ENCODE measurements around the gene CCL13. TPM values are rescaled to one million over a fixed set of nuclear protein-coding genes. Genes with fewer than 3 reads are reported as not detected.
A peak's percentile ranks its signal among the peaks of the same experiment; 100 is the strongest.

Gene CCL13
- total RNA-seq, 1 donor from 2014 or later, result not detected

- DNase-seq (ENCODE audit: extremely low spot score, unreplicated experiment), result peak; percentile 91
- Mint-ChIP-seq H3K4me1 (ENCODE audit: unreplicated experiment) (no peaks in the 10 kb centered on the region), H3K4me3 (no peak overlapping the region), H3K27ac (no peak overlapping the region), H3K27me3 (peaks cover 49% of the 10 kb centered on the region), H3K36me3 (no peaks in the 10 kb centered on the region), H3K9me3 (no peaks in the 10 kb centered on the region)
- peak; percentile 99 for TF ChIP-seq CTCF (conservative IDR thresholded peaks at IDR 0.05)
These were observed 5.3 kb downstream of the CCL13 start for GRCh38 chr17:34361478-34362061.

GRCh38 chr17:34363183-34363661 is 6.9 kb downstream of the CCL13 start, which contains the start of gene CCL1:
TSS of gene CCL1 (minus strand) at chr17:34363233. CDS start at chr17:34363161, 72 bp downstream.
- Mint-ChIP-seq H3K4me1 (ENCODE audit: unreplicated experiment) (no peaks in the 10 kb centered on the region), H3K27ac (no peak within 1 kb of the TSS), H3K36me3 (no peaks in the 10 kb centered on the region), H3K9me3 (no peaks in the 10 kb centered on the region), H3K27me3 (peaks cover 52% of the 10 kb centered on the region), H3K4me3 (no peak within 1 kb of the TSS)
- no peak for TF ChIP-seq CTCF (conservative IDR thresholded peaks at IDR 0.05)
- DNase-seq (ENCODE audit: extremely low spot score, unreplicated experiment), result no peak

- H3K4me1 Mint-ChIP-seq (ENCODE audit: unreplicated experiment), result peaks cover 3% of the 10 kb centered on the region
- no peak overlapping the region for H3K27ac Mint-ChIP-seq
- TF ChIP-seq CTCF (conservative IDR thresholded peaks at IDR 0.05), result no peak
- no peaks in the 10 kb centered on the region for H3K36me3 Mint-ChIP-seq
- no peaks in the 10 kb centered on the region for H3K9me3 Mint-ChIP-seq
- no peak overlapping the region for H3K4me3 Mint-ChIP-seq
- no peak for DNase-seq (ENCODE audit: extremely low spot score, unreplicated experiment)
- peaks cover 42% of the 10 kb centered on the region for H3K27me3 Mint-ChIP-seq
These were observed 8.5 kb downstream of the CCL13 start for GRCh38 chr17:34364751-34365150.

- H3K27me3 Mint-ChIP-seq, result peaks cover 42% of the 10 kb centered on the region
- H3K4me3 Mint-ChIP-seq, result no peak overlapping the region
- H3K4me1 Mint-ChIP-seq (ENCODE audit: unreplicated experiment), result peaks cover 6% of the 10 kb centered on the region
- H3K9me3 Mint-ChIP-seq, result no peaks in the 10 kb centered on the region
- no peaks in the 10 kb centered on the region for H3K36me3 Mint-ChIP-seq
- DNase-seq (ENCODE audit: extremely low spot score, unreplicated experiment), result no peak
- no peak for TF ChIP-seq CTCF (conservative IDR thresholded peaks at IDR 0.05)
- no peak overlapping the region for H3K27ac Mint-ChIP-seq
These were observed 9.1 kb downstream of the CCL13 start for GRCh38 chr17:34365340-34365739.

- no peaks in the 10 kb centered on the region for H3K36me3 Mint-ChIP-seq
- TF ChIP-seq CTCF (conservative IDR thresholded peaks at IDR 0.05), result no peak
- no peaks in the 10 kb centered on the region for H3K9me3 Mint-ChIP-seq
- H3K27ac Mint-ChIP-seq, result no peak overlapping the region
- no peak for DNase-seq (ENCODE audit: extremely low spot score, unreplicated experiment)
- H3K4me3 Mint-ChIP-seq, result no peak overlapping the region
- H3K27me3 Mint-ChIP-seq, result peaks cover 46% of the 10 kb centered on the region
- peaks cover 10% of the 10 kb centered on the region for H3K4me1 Mint-ChIP-seq (ENCODE audit: unreplicated experiment)
These were observed 9.7 kb downstream of the CCL13 start for GRCh38 chr17:34366010-34366409.
